ENCODE measurements around the gene CDC42BPA.

Gene CDC42BPA

DNA sequence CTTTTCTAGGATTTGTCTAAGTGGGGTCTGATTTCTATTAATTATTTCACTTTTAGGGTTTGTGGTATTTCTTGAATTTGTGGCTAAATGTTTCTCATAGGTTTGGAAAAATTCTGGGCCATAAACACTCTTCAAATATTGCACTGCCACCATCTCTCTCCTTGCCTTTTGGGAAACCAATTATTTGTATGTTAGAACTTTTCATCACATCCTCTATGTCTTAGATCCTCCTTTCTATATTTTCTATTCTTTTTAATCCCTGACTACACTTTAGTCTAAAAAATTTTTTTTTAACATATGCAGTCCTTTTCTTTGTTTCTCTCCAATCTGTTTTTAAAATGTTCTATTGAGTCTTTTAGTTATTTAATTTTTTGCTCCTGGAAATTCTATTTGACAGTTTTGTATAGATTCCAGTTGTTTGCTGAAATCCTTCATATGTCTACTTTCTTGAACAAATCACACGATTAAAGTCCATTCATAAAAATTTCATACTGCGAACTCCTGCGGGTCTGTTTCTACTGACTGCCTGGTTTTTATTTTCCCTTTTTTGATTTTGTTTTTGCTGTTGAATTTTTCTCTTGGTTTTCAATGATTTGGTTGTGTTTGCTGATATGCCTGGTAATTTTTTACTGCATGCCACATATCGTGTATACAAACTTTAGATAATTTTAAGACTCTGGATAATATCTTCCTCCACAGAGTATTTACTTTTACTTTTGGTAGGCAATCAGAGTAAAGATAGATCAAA, 235.1 kb downstream of the CDC42BPA start:
- FAIRE-seq (no peak), DNase-seq (ENCODE audit: insufficient read length, low spot score) (no peak)

DNA sequence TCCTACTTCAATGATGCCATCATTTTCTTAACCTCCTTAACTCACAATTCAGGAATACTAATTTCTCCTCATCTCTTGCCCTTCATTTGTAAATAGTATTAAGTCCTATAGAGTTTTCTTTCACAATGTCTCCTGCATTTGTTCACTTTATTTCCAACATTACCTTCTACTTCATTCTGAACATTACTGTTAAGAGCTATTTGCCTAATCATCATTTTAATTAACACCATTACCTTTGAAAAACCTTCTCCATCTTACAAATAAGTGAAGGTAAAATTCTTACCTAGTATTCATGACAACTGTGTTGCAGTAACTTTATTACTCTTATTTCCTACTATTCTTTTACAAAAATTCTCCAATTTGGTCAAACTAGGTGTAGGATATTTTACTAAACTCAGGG, 240.5 kb downstream of the CDC42BPA start:
- no peak for FAIRE-seq

DNA sequence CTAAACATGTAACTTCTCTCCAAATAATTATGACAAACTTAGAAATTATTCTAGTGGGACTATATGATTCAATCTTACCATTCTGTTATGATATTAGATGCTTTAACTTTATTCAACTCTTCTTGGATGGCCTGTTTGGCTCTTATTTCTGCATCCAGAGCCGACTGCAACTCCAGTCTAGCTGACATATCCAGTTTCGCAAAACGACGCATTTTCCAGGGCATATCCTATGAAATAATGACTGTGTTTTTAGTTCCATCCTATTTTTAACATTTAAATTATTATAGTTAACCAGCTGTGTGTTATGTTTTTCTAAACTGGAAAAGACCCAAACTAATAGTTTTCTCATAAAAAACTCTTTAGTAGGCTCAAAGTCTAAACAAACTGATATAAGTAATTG, 244.5 kb downstream of the CDC42BPA start:
- FAIRE-seq: no peak
- DNase-seq (ENCODE audit: insufficient read length, low spot score): no peak

More for the DNA sequence above, 240.5 kb downstream of the CDC42BPA start:
- DNase-seq (ENCODE audit: insufficient read length, low spot score): no peak

DNA sequence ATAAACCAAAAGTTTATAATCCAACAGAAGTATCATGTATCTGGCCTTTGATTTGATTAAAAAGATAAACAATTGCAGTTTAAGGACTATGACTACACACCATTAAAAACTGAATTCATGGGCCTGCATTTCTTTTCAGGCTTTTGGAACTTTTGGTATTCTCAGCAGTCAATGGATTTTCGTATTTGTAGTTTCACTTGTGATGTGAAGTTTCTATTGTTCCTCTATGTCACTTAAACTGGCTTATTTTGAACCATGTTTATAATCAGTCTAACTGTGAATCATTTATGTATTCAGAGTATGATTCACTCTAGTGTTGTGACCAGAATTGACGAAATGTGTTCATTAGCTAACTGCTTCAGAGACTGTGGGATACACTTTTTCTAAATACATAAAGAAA, 245.3 kb downstream of the CDC42BPA start:
- FAIRE-seq (no peak), DNase-seq (ENCODE audit: insufficient read length, low spot score) (no peak)

DNA sequence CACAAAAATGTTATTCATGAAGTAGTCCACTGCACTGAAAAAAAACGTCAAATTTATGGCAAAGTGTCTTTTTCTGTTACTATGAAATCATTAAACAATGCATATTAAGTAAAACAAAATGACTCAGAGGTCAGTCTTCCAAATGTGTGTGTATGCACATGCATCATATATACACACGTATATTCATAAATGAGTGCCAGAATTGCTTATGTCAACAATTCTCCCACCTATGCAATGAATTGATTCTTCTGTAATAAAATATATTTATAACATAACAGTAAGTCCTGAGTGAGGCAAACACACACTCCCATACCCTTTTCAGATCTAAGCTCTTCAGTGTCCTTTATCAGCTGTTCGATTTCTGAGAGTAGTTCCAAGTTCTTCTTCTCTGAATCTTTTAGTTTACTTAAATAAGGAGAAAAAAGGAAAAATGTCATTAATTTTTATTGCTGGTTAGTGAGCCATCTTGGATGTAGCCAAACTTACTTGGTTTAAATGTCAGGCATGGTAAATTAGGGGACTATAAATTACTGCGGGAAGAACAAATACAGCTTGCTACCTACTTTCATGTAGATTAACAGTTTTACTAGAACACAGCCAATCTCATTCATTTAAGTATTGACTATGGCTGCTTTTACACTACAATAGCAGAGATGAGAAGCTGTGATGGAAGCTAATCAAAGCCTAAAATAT, 246.3 kb downstream of the CDC42BPA start:
- no peak for DNase-seq (ENCODE audit: insufficient read length, low spot score)
- no peak for FAIRE-seq

DNA sequence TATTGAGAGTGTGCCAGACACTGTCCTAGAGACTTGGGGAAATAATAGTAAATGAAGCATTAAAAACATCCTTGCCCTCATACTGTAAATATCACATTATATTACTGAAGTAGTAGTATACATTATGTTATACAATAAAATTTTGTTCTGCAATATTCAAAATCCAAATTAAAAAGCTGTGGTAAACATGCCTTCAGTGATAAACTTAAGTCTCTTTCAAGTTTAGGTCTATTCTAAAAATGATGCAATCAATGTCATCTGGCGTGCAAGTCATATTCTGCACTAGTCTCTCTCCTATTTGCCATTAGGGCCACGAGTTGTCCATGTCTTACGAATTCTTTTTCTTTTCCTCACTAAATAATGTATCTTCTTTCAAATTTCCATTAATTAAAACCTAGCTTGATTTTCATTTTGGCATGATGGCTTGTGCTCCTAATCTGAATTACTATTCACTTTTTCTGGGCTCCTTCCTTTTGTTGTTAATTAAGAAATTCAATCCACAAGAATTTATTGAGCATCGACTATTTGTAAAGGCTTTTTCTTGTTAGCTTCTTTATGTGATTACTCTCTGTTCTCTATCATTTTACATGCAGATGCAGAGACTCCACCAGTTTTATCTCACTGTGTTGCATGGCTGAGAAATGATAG, 247.5 kb downstream of the CDC42BPA start:
- DNase-seq (ENCODE audit: insufficient read length, low spot score): no peak
- FAIRE-seq: no peak

DNA sequence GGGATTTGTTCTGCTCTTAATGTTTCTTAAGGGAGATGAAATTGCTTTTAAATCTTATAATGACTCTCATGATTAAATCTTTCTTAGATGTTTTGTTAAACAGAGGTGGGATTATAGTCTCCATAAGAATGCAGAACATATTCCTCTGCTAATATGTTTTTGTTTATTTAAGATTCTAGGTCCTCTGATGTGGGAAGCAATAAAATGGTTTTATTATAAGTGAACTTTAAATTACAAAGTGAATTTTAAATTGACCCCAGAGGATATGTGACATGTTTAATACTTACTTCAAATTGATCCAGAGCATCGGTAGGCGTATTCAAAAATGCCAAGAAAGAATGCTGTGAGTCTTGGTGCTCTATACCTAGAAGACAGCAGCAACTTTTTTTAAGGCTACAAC, 248.8 kb downstream of the CDC42BPA start:
- DNase-seq (ENCODE audit: insufficient read length, low spot score) (no peak), FAIRE-seq (no peak)

DNA sequence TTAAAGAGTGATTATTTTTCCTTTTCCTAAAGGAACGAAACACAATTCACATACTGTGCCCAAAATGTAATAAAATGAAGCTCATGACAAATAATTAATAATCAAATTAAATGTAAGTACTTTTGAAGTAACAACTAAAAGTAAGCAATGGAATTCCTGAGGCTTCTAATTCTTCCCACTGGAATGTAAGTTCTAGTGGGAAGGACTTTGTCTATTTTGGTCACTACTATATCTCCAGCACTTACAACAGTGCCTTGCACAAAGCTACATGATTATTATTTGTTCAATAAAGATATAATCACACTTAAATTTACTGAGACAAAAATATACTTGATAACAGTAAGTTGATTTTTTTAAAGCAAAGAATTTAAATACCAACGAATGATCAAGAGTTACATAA, 249.4 kb downstream of the CDC42BPA start:
- no peak for DNase-seq (ENCODE audit: insufficient read length, low spot score)
- FAIRE-seq: no peak

DNA sequence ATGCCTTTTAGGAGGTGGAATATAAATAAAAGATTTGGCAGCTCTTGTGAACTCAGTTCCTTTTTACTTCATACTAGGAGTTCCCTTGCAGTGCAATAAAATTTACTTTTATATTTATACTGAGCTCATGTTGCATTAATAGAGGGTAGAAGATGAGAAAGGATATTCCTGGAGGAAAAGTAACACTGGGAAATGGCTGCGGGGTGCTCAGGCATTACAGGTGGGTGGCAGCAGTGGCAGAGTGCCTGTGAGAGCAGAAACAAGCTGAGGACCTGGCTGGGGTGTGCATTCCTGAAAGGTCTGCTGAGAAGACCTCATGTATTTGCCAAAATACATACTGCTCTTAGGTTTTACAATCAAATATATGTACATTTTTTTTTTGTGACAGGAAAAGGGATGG, 251.3 kb downstream of the CDC42BPA start:
- DNase-seq (ENCODE audit: insufficient read length, low spot score): no peak
- FAIRE-seq: no peak

DNA sequence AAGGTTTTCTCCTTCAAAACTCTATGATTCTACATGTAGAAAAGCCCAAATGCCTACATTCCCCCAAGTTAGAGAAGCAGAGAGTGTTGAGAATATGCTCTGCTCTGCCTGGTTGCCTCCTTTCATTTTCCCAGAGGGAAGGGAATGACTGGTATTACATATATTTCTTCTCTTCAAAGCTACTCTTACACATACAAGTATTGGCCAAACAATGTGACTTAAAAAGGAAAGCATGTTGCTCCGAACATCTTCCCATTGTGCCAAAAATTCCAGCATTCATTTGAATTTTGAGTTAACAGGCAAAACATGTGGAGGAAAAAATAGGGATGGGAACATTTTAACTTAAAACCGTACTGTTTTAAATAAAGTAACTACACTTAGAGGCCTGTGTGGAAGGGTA, 253.0 kb downstream of the CDC42BPA start:
- FAIRE-seq (no peak), DNase-seq (ENCODE audit: insufficient read length, low spot score) (no peak)

DNA sequence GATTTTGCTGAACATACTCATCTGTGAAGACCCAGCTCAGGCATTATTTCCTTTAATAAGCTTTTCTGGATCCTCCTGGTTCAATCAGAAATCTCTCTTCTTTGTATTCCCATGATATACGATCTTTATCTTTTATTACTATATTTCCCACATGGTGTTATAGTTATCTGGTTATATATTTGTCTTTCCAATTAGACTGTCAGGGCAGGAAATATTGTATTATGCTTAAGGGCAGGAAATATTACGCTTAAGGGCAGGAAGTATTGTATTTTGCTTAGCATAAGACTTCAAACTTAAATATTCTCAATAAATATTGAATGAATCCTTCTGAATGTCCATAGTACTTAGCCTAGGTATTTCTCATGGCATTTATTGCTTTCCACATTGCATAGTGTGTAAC, 256.0 kb downstream of the CDC42BPA start:
- DNase-seq (ENCODE audit: insufficient read length, low spot score) (no peak), FAIRE-seq (no peak)

DNA sequence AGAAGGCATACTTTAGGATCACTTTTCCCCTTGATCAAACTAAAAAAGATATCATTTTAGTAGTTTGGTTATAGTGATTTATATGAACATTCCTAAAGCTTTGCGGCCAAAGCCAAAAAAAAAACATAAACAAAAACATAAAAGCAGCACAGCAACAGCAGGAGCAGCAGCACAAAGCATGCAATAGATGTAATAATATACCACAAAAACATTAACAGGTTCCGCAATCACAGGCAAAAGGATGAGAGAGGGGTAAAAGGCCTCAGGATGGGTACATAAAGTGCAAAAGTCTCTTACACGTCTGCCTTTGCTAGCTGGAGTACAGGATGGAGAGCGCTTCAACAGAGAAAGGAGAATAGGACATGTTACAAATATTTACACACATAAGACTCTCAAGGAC, 259.2 kb downstream of the CDC42BPA start:
- no peak for DNase-seq (ENCODE audit: insufficient read length, low spot score)
- no peak for FAIRE-seq

DNA sequence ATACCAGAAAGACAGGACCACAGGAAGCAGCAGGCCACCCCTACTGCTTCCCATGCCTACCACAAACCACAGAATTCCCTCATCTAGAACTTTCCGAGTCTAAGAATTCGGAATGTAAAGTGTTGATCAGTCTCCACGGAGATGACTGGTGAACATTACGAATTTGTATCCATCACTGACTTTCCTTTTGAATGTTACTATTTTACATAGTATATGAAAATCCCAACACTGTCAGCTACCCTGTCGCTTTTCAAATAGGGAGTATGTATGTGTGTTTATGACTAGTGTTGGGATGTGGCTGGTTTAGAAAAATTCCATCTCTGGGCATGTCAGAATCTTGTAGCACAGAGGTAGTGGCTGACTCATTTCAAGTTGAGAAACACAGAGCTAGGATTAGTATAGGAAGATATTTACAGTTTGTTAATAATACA, 260.0 kb downstream of the CDC42BPA start:
- FAIRE-seq: no peak
- DNase-seq (ENCODE audit: insufficient read length, low spot score): peak; percentile 9

DNA sequence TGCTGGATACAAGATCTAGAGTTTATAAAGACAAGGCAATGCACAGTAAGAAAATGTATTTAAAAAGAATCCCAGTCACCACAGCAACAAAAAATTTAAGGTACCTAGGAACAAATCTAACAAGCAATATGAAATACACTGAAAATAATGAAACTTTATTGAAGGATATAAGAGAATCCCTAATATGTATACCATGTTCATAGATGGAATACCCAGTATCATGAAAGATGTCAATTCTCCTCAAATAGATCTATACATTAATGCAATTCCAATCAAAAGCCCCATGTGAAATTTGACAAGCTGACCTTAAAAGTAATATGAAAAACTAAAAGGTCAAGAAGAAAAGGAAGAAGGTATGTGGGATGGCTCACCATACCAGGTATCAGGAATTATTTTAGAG, 269.0 kb downstream of the CDC42BPA start:
- no peak for FAIRE-seq

DNA sequence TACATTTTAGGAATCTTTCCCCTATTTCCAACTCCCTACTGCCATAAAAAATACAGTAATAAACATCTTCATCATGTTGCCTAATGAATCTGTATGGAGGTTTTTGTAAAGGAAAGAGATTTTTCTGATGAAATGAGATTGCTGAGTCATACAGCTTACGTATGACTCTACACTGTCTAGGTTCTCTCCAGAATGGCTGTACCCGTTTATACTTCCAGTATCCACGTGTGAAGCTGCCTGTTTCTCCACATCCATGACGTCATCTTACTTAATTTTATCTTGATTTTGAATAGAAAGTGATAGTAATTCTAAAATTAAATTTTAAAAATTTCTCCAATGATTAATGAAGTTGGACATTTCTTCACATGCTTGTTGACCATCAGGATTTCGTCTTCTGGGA, 274.5 kb downstream of the CDC42BPA start:
- no peak for DNase-seq (ENCODE audit: insufficient read length, low spot score)

More for the DNA sequence above, 269.0 kb downstream of the CDC42BPA start:
- DNase-seq (ENCODE audit: insufficient read length, low spot score): no peak

DNA sequence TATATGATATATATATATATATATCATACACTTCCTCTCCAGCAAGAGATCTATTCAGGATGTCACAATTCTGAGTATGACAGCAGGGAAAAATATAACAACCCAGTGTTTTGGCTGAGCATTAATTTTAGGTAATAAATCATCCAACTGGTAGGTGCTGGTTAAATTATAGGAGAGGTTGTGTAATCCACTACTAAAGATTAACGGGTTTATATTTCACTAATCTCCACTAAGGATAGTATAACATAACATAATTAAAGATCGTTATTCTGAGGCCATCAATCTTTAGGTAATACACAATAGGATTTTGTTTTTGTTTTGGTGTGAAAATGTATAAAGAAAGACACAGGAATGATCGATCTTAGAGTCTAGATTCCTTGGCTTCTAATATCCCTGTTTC, 276.0 kb downstream of the CDC42BPA start:
- no peak for FAIRE-seq
- no peak for DNase-seq (ENCODE audit: insufficient read length, low spot score)

More for the DNA sequence above, 274.5 kb downstream of the CDC42BPA start:
- FAIRE-seq: no peak

DNA sequence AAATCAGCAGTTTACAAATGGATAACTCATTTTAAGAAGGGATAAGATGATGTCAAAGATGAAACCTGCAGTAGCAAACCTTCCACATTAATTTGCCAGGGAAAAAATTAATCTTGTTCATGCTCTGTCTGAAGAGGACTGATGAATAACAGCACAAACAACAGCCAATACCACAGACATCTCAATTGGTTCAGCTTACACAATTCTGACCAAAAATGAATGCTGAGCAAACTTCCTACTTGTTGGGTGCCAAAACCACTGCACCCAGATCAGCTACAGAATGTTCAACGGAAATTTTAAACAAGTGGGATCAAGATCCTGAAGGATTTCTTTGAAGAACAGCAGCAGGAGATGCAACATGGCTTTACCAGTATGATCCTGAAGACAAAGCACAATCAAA, 279.9 kb downstream of the CDC42BPA start:
- no peak for DNase-seq (ENCODE audit: insufficient read length, low spot score)

DNA sequence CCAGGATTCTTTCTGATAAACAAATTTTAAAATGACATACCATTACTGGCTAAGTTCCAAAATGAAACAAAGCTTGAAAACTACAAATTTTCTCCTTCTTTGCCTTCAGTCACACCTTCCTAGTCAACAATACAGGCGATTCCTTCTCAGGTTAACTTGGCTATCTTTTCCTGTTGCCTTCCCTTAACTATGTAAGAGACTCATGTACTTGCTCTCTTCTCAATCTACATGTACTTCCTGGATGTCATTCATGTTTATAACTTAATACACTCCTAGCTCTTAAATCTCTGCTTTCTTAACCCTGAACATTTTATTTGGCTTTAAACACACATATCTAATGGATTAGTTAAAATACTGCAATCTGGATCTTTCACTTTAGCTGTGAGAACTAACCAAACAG, 281.2 kb downstream of the CDC42BPA start:
- FAIRE-seq: no peak
- no peak for DNase-seq (ENCODE audit: insufficient read length, low spot score)

More for the DNA sequence above, 279.9 kb downstream of the CDC42BPA start:
- FAIRE-seq: no peak

DNA sequence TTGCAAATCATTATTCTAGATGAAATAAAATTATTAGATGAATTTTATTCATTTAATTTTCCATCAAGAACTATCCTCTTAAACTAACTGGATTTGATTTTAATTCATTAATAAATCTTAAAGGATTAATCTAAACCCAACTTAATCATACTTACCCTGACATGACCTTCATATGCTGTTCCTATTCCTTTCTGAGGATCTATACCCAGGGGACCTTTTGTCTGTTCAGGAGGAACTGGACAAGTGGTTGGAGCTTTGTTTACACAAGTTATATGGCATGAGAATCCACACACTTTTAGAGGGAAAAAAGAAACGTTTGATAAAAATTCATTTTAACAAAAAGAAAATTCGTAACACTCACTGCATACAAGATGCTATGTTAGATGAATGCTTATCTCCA, 283.0 kb downstream of the CDC42BPA start:
- DNase-seq (ENCODE audit: insufficient read length, low spot score): no peak

DNA sequence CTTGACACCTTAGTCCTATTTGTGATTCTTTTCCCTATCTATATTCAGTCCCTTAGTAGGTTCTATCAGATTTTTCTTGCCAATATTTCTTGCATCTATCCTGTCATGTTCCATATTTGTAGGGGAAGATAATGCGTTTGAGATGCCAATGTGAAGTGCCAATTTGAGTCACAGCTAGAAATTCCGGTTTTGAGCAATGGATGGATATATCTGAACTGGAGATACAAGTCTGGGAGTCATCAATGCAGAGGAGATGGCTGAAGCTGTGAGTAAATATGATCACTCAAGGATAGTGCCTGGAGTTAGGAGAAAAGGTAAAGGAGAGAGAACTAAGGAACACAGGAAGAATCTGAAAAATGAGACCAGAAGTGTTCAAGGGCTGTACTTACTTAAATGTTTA, 284.4 kb downstream of the CDC42BPA start:
- FAIRE-seq (no peak), DNase-seq (ENCODE audit: insufficient read length, low spot score) (no peak)

More for the DNA sequence above, 283.0 kb downstream of the CDC42BPA start:
- no peak for FAIRE-seq

DNA sequence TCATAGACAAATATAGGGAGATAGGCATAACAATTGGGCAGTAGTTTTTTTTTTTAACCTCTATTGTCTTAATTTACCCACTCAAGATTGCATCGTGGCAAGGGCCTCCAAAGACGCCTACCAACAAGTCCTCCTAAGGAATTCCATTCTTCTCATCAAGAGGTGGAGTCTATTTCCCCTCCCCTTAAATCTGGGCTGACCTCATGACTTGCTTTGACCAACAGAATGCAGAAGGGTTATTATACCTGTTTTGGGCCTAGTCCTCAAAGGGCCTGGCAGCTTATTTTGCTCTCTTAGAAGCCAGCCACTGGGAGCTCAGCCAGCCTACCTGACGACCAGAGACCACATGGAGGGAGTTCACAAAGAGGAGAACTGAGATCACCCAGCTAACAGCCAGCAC, 285.9 kb downstream of the CDC42BPA start:
- FAIRE-seq (no peak), DNase-seq (ENCODE audit: insufficient read length, low spot score) (no peak)

DNA sequence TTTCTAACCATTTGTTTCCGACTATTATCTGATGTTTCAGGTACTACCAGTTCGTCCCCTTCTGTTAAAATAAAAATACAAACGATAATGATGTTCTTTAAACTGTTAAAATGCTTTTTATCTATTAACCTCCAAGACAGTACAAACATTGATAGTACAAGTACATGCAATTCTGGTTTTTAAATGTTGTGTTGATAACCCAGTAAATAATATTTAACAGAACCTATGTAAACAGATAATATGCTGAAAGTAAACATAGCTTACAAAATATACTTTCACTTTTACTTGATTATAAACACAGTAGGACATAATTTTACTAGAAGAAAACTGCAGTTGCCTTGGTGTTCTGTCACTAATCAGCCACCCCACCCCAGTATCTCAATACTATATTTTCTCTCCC, 301.3 kb downstream of the CDC42BPA start:
- no peak for FAIRE-seq
- no peak for DNase-seq (ENCODE audit: insufficient read length, low spot score)

All from HTR-8/SVneo (cell line).